ENCODE measurements around the gene GALNTL6. TPM values are rescaled to one million over a fixed set of nuclear protein-coding genes. Genes with fewer than 3 reads are reported as not detected.

The GALNTL6 gene
- not detected for total RNA-seq

- no peak for TF ChIP-seq CTCF (IDR thresholded peaks at IDR 0.05; ENCODE audit: low read depth)
Measured at GRCh38 chr4:171812665-171813525, at the start of gene GALNTL6. Gene GALNTL6, plus strand, starts transcription at chr4:171813404.

GRCh38 chr4:171765514-171765913, 47.7 kb upstream of the GALNTL6 start:
- no peak for TF ChIP-seq CTCF (IDR thresholded peaks at IDR 0.05; ENCODE audit: low read depth)

GRCh38 chr4:171774642-171775190, 38.5 kb upstream of the GALNTL6 start:
- no peak for TF ChIP-seq CTCF (IDR thresholded peaks at IDR 0.05; ENCODE audit: low read depth)

- TF ChIP-seq CTCF (IDR thresholded peaks at IDR 0.05; ENCODE audit: low read depth) = no peak
Measured at GRCh38 chr4:171779301-171779700, 33.9 kb upstream of the GALNTL6 start.

GRCh38 chr4:171785388-171785787, 27.8 kb upstream of the GALNTL6 start:
- no peak for TF ChIP-seq CTCF (IDR thresholded peaks at IDR 0.05; ENCODE audit: low read depth)

- TF ChIP-seq CTCF (IDR thresholded peaks at IDR 0.05; ENCODE audit: low read depth) = no peak
Measured at GRCh38 chr4:171793723-171794122, 19.5 kb upstream of the GALNTL6 start.

GRCh38 chr4:171794528-171794927, 18.7 kb upstream of the GALNTL6 start:
- no peak for TF ChIP-seq CTCF (IDR thresholded peaks at IDR 0.05; ENCODE audit: low read depth)
